Neural cell (in vitro differentiated cells): ENCODE data around the gene BRF1.

ENCODE experiments used
- EZH2 ChIP-seq: fragments of 200-600, 300-800 bp; shearing (Covaris generic), sonication (generic); IDR thresholded peaks from 2 replicates; pipeline ENCODE4 v1.6.1; 2014; ENCODE audit warnings: antibody characterized with exemption, low read length, borderline replicate concordance, mild to moderate bottlenecking; ENCODE audit not compliant: insufficient read depth, poor library complexity, severe bottlenecking
- POLR2AphosphoS5 ChIP-seq: IDR thresholded peaks from 2 replicates; pipeline ENCODE4 v1.6.1; 2012
- TF ChIP-seq, protein P1 (sequence below): IDR thresholded peaks from 2 replicates; pipeline ENCODE4 v1.6.1; 2012; ENCODE audit warnings: borderline replicate concordance

GRCh38 chr14:105314287-105315200 lies 13.7 kb upstream of the BRF1 start, which contains the start of gene PACS2:
- no peak for TF ChIP-seq EZH2
- TF ChIP-seq, protein P1, sequence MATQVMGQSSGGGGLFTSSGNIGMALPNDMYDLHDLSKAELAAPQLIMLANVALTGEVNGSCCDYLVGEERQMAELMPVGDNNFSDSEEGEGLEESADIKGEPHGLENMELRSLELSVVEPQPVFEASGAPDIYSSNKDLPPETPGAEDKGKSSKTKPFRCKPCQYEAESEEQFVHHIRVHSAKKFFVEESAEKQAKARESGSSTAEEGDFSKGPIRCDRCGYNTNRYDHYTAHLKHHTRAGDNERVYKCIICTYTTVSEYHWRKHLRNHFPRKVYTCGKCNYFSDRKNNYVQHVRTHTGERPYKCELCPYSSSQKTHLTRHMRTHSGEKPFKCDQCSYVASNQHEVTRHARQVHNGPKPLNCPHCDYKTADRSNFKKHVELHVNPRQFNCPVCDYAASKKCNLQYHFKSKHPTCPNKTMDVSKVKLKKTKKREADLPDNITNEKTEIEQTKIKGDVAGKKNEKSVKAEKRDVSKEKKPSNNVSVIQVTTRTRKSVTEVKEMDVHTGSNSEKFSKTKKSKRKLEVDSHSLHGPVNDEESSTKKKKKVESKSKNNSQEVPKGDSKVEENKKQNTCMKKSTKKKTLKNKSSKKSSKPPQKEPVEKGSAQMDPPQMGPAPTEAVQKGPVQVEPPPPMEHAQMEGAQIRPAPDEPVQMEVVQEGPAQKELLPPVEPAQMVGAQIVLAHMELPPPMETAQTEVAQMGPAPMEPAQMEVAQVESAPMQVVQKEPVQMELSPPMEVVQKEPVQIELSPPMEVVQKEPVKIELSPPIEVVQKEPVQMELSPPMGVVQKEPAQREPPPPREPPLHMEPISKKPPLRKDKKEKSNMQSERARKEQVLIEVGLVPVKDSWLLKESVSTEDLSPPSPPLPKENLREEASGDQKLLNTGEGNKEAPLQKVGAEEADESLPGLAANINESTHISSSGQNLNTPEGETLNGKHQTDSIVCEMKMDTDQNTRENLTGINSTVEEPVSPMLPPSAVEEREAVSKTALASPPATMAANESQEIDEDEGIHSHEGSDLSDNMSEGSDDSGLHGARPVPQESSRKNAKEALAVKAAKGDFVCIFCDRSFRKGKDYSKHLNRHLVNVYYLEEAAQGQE = no peak
- peak; percentile 66 for TF ChIP-seq POLR2AphosphoS5
